Keratinocyte (primary cell): ENCODE measurements around the gene DNAI7. TPM values are rescaled to one million over a fixed set of nuclear protein-coding genes. Genes with fewer than 3 reads are reported as not detected.

Source experiments
- DNase-seq: peaks from one replicate; pipeline ENCODE4 v3.0.0-alpha.2; 2011; ENCODE audit warnings: low read depth, missing footprints, low spot score
- FAIRE-seq: peaks from 2 replicates; lab custom pipeline; 2011; peaks lifted over from hg19 to GRCh38; lab: Jason Lieb, UNC
- H2AFZ ChIP-seq: 2 replicates; pipeline ENCODE4 v1.6.0; 2012; ENCODE audit warnings: low read length, control low read depth, inconsistent platforms; ENCODE audit not compliant: control insufficient read depth
- H3K27ac ChIP-seq: 2 replicates; pipeline ENCODE4 v1.5.1; 2011; ENCODE audit warnings: low read length; ENCODE audit not compliant: control insufficient read depth, insufficient read depth
- H3K27me3 ChIP-seq: 3 replicates; pipeline ENCODE4 v1.6.0; 2011; ENCODE audit warnings: low read length; ENCODE audit not compliant: control insufficient read depth, insufficient read depth; ENCODE audit errors: extremely low read depth
- H3K36me3 ChIP-seq, 2 experiments: 2 replicates in 1 of 2; 3 replicates in 1 of 2; pipeline ENCODE4 v1.5.1; 2011; ENCODE audit warnings: low read length in 2 of 2, mild to moderate bottlenecking in 1 of 2; ENCODE audit not compliant: control insufficient read depth in 2 of 2, insufficient read depth in 2 of 2; ENCODE audit errors: extremely low read depth in 1 of 2
- H3K4me1 ChIP-seq: 3 replicates; pipeline ENCODE4 v1.5.1; 2011; ENCODE audit warnings: low read length; ENCODE audit not compliant: control insufficient read depth, insufficient read depth; ENCODE audit errors: extremely low read depth
- H3K4me2 ChIP-seq: 3 replicates; pipeline ENCODE4 v1.6.0; 2011; ENCODE audit warnings: low read depth, low read length; ENCODE audit not compliant: control insufficient read depth, insufficient read depth; ENCODE audit errors: extremely low read depth
- H3K4me3 ChIP-seq, 3 experiments: fragments of 200-600 bp in 1 of 3; sonication (generic) in 1 of 3; 2 replicates in 2 of 3; 3 replicates in 1 of 3; pipeline ENCODE4 v1.5.1; 2011 to 2016; ENCODE audit warnings: low read length in 3 of 3, mild to moderate bottlenecking in 3 of 3, control low read depth in 2 of 3, inconsistent platforms in 1 of 3, low read depth in 1 of 3, mixed read lengths in 1 of 3, mixed run types in 1 of 3, moderate library complexity in 1 of 3; ENCODE audit not compliant: control insufficient read depth in 2 of 3, insufficient read depth in 2 of 3; ENCODE audit errors: extremely low read depth in 1 of 3
- H3K79me2 ChIP-seq: 2 replicates; pipeline ENCODE4 v1.6.0; 2012; ENCODE audit warnings: low read length; ENCODE audit not compliant: control insufficient read depth, insufficient read depth
- H3K9ac ChIP-seq: 3 replicates; pipeline ENCODE4 v1.6.0; 2011; ENCODE audit warnings: low read length; ENCODE audit not compliant: control insufficient read depth, insufficient read depth; ENCODE audit errors: extremely low read depth
- H3K9me1 ChIP-seq: 3 replicates; pipeline ENCODE4 v1.6.0; 2011; ENCODE audit warnings: low read length; ENCODE audit not compliant: control insufficient read depth, insufficient read depth; ENCODE audit errors: extremely low read depth
- H3K9me3 ChIP-seq: 2 replicates; pipeline ENCODE4 v1.5.1; 2012; ENCODE audit warnings: low read depth, low read length; ENCODE audit not compliant: control insufficient read depth
- H4K20me1 ChIP-seq: 3 replicates; pipeline ENCODE4 v1.6.0; 2011; ENCODE audit warnings: low read length; ENCODE audit not compliant: control insufficient read depth, insufficient read depth; ENCODE audit errors: extremely low read depth
- EZH2 ChIP-seq: IDR thresholded peaks from one replicate; pipeline ENCODE4 v1.6.1; 2012; ENCODE audit warnings: inconsistent platforms, mild to moderate bottlenecking, low read length, moderate library complexity
- dilution Hi-C: fragments of 300-500 bp; cut with MboI; formaldehyde crosslinking; loops from one replicate; pipeline ENCODE4 v1.7.0; 2020; ENCODE audit warnings: low sequenced_read_pairs; ENCODE audit not compliant: extremely low pct_ligation_motif_present
- polyA plus RNA-seq, 5 experiments: library from polyadenylated mRNA; depleted of rRNA in 3 of 5; stranded (reverse) in 3 of 5; stranded (forward) in 1 of 5; unstranded in 1 of 5; fragments of >200 nt; gene quantifications; 1 replicate in 1 of 5; 2 replicates in 3 of 5; 3 replicates in 1 of 5; pipeline versions ENCODE4 v1.2.1 to v1.2.3, GENCODE V29; 2011 to 2012; ENCODE audit warnings: missing spikeins in 2 of 5, low read depth in 1 of 5, low replicate concordance in 1 of 5
- TF ChIP-seq, protein P1 (sequence below), 3 experiments: IDR thresholded peaks in 1 of 3; conservative IDR thresholded peaks in 1 of 3; optimal IDR thresholded peaks in 1 of 3; 2 replicates in 2 of 3; 3 replicates in 1 of 3; pipeline versions ENCODE3 to v1.5.1; 2011; ENCODE audit warnings: low read length in 3 of 3, mild to moderate bottlenecking in 3 of 3, moderate library complexity in 2 of 3, control low read depth in 1 of 3, inconsistent platforms in 1 of 3; ENCODE audit not compliant: insufficient read depth in 2 of 3; ENCODE audit errors: extremely low read depth in 1 of 3

DNAI7 gene
- polyA plus RNA-seq, 1 donor (not counting 4 experiments of a cell fraction or from before 2014, with no cell fraction given), result 0.10 TPM

GRCh38 chr12:25135531-25136154, 59.3 kb downstream of the DNAI7 start:
- FAIRE-seq, result peak; percentile 34
- Histone ChIP-seq H3K27me3 (no peaks in the 10 kb centered on the region), H3K9ac (no peak overlapping the region), H3K9me1 (no peaks in the 10 kb centered on the region), H4K20me1 (no peaks in the 10 kb centered on the region), H3K4me1 (peaks cover 11% of the 10 kb centered on the region), H2AFZ (no peak overlapping the region), H3K4me2 (no peak overlapping the region), H3K36me3 (no peaks in the 10 kb centered on the region), H3K27ac (peak overlapping the region; percentile 26), H3K79me2 (no peaks in the 10 kb centered on the region), H3K4me3 (no peak overlapping the region), H3K9me3 (no peaks in the 10 kb centered on the region)
- peak; percentile 83 for DNase-seq
- dilution Hi-C loops, result no loop called here
- TF ChIP-seq, protein P1, sequence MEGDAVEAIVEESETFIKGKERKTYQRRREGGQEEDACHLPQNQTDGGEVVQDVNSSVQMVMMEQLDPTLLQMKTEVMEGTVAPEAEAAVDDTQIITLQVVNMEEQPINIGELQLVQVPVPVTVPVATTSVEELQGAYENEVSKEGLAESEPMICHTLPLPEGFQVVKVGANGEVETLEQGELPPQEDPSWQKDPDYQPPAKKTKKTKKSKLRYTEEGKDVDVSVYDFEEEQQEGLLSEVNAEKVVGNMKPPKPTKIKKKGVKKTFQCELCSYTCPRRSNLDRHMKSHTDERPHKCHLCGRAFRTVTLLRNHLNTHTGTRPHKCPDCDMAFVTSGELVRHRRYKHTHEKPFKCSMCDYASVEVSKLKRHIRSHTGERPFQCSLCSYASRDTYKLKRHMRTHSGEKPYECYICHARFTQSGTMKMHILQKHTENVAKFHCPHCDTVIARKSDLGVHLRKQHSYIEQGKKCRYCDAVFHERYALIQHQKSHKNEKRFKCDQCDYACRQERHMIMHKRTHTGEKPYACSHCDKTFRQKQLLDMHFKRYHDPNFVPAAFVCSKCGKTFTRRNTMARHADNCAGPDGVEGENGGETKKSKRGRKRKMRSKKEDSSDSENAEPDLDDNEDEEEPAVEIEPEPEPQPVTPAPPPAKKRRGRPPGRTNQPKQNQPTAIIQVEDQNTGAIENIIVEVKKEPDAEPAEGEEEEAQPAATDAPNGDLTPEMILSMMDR (optimal IDR thresholded peaks at IDR 0.05 in 1 of 3, IDR thresholded peaks at IDR 0.05 in 1 of 3, conservative IDR thresholded peaks at IDR 0.05 in 1 of 3; ENCODE audit: extremely low read depth in 1 of 3, insufficient read depth in 2 of 3, low read length in 3 of 3), result peak in 2 of 3 experiments; percentile 22 to 28
- TF ChIP-seq EZH2, result no peak

DNA sequence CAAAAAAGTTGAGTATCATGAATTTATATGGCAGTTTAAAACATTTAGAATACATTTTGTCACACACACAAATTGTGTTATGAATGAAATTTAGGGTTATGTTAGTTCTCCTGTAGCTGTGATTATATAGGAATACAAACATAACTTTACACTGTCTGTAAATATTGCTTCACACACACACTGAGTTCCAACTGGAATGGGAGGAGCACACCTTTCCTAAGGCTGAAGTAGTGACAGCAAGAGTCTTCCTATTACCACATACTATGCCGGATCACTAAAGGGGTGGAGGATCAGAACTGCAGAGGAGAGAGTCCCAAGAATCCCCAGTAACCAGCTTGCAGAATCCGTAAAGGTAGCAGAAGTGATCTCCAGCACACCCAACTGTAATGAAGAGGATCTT, 63.7 kb downstream of the DNAI7 start:
- no peaks in the 10 kb centered on the region for H3K9me3 ChIP-seq
- TF ChIP-seq, protein P1 (optimal IDR thresholded peaks at IDR 0.05 in 1 of 3, IDR thresholded peaks at IDR 0.05 in 1 of 3, conservative IDR thresholded peaks at IDR 0.05 in 1 of 3; ENCODE audit: extremely low read depth in 1 of 3, insufficient read depth in 2 of 3, low read length in 3 of 3), result no peak
- TF ChIP-seq EZH2, result no peak
- dilution Hi-C loops, result no loop called here

More for the DNA sequence above, 63.7 kb downstream of the DNAI7 start:
- no peaks in the 10 kb centered on the region for H3K36me3 ChIP-seq
- H3K9me1 ChIP-seq, result no peaks in the 10 kb centered on the region
- FAIRE-seq, result peak; percentile 75
- H3K27ac ChIP-seq, result no peak overlapping the region
- H3K79me2 ChIP-seq, result no peaks in the 10 kb centered on the region
- no peak for DNase-seq
- no peak overlapping the region for H3K4me3 ChIP-seq
- no peak overlapping the region for H3K9ac ChIP-seq
- no peak overlapping the region for H2AFZ ChIP-seq
- no peaks in the 10 kb centered on the region for H4K20me1 ChIP-seq
- no peaks in the 10 kb centered on the region for H3K27me3 ChIP-seq
- peaks cover 11% of the 10 kb centered on the region for H3K4me1 ChIP-seq
- H3K4me2 ChIP-seq, result no peak overlapping the region
